ENCODE data around the gene ZSWIM7. TPM values are rescaled to one million over a fixed set of nuclear protein-coding genes. Genes with fewer than 3 reads are reported as not detected.

Gene ZSWIM7
- total RNA-seq, 1 experiment from 2014 or later: 11.9 TPM

DNA sequence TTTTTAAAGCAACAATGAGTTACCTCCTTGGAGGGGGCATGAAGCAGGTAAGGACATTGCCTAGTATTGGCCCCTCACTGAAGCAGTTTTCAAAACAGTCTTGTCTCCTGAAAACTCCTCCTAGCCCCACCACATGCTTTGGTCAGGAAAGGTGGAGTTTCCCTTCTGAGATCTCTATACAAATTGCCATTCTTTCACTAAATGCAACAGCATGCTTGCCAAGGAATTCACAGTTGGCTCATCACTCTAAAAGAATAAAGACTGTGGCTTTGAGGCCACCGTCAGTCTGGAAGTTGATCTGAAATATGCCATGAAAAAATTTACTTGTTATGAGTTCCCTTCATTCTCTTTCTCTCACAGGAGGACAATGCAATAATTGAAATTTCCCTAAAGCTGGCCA, 4.3 kb upstream of the ZSWIM7 start:
- CTCF ChIA-PET: no interaction called here
- TF ChIP-seq, protein P1, sequence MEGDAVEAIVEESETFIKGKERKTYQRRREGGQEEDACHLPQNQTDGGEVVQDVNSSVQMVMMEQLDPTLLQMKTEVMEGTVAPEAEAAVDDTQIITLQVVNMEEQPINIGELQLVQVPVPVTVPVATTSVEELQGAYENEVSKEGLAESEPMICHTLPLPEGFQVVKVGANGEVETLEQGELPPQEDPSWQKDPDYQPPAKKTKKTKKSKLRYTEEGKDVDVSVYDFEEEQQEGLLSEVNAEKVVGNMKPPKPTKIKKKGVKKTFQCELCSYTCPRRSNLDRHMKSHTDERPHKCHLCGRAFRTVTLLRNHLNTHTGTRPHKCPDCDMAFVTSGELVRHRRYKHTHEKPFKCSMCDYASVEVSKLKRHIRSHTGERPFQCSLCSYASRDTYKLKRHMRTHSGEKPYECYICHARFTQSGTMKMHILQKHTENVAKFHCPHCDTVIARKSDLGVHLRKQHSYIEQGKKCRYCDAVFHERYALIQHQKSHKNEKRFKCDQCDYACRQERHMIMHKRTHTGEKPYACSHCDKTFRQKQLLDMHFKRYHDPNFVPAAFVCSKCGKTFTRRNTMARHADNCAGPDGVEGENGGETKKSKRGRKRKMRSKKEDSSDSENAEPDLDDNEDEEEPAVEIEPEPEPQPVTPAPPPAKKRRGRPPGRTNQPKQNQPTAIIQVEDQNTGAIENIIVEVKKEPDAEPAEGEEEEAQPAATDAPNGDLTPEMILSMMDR (IDR thresholded peaks at IDR 0.05; ENCODE audit: unreplicated experiment): no peak
- Mint-ChIP-seq H3K4me3 (ENCODE audit: low read depth, unreplicated experiment) (no peak overlapping the region), H3K9me3 (ENCODE audit: low read depth, unreplicated experiment) (peaks cover 5% of the 10 kb centered on the region), H3K27me3 (ENCODE audit: unreplicated experiment) (no peaks in the 10 kb centered on the region), H3K36me3 (ENCODE audit: insufficient read depth, unreplicated experiment) (peaks cover 71% of the 10 kb centered on the region), H3K27ac (ENCODE audit: unreplicated experiment) (no peak overlapping the region), H3K4me1 (ENCODE audit: low read depth, unreplicated experiment) (peaks cover 27% of the 10 kb centered on the region)
- no peak for DNase-seq
- BruUV-seq (replicated peaks): no TSS peak
- intact Hi-C loops (cut with micrococcal nuclease; ENCODE audit: unreplicated experiment): no loop called here

DNA sequence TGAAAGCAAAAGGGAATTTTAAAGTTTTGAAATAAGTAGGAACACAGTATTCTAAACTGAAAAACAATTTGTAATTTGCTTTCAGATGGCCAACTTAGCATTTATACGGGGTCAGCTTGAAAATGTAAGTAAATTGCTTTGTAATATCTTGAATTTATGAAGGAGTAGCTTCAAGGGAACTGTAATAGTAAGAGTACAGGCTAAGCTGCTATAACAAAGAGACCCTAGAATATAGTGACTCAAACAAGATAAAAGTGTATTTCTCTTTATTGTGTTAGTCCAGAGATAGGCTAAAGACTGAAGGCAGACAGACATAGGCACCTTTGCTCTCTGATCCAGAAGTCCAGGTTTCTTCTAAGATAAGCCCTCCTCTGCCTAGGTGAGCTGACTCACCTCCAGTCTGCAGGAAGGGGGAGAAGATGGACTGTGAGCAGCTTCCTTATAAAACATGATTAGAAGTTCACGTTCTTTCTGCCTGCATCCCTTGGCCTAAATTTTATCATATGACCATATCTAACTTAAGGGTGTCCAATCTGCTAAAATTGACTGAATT, 3.3 kb upstream of the ZSWIM7 start:
- Mint-ChIP-seq H3K27ac (ENCODE audit: unreplicated experiment) (no peak overlapping the region), H3K9me3 (ENCODE audit: low read depth, unreplicated experiment) (peaks cover 5% of the 10 kb centered on the region), H3K36me3 (ENCODE audit: insufficient read depth, unreplicated experiment) (peaks cover 64% of the 10 kb centered on the region), H3K4me3 (ENCODE audit: low read depth, unreplicated experiment) (no peak overlapping the region), H3K27me3 (ENCODE audit: unreplicated experiment) (no peaks in the 10 kb centered on the region), H3K4me1 (ENCODE audit: low read depth, unreplicated experiment) (peaks cover 16% of the 10 kb centered on the region)
- no TSS peak for BruUV-seq (replicated peaks)
- TF ChIP-seq, protein P1 (IDR thresholded peaks at IDR 0.05; ENCODE audit: unreplicated experiment): no peak
- DNase-seq: no peak
- intact Hi-C loops (cut with micrococcal nuclease; ENCODE audit: unreplicated experiment): no loop called here
- CTCF ChIA-PET: no interaction called here

DNA sequence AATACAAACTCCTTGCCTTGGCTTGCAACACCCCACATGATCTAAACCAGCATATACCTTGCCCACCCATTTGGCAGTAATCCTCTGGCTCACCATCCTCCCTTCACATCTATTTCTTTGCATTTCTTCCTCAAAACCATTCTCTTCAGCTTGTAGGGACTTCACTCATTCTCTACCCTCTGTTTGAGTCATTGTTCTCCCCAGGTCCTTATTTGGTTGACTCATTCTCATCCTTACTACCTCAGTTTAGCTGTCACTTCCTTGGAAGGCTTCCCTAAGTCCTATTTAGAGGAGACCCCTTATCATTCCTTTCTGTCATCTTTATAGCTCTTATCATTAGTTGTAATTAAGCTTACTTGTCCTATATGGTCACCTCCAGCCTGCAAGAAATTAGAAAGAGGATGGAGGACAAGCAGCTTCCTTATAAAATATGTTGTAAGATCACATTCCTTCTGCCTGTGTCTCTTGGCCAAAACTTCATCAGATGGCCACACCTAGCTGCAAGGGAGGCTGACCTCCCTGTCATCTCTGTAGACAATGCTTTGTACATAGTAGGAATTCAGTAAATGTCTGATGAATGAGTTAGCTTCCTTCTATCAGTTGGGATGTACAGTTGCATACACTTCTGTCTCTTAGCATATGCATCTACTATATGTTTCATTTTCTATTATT, 1.9 kb upstream of the ZSWIM7 start:
- intact Hi-C loops (cut with micrococcal nuclease; ENCODE audit: unreplicated experiment): no loop called here
- Mint-ChIP-seq H3K27ac (ENCODE audit: unreplicated experiment) (peak overlapping the region; percentile 89), H3K27me3 (ENCODE audit: unreplicated experiment) (no peaks in the 10 kb centered on the region), H3K4me1 (ENCODE audit: low read depth, unreplicated experiment) (peaks cover 16% of the 10 kb centered on the region), H3K4me3 (ENCODE audit: low read depth, unreplicated experiment) (peak overlapping the region; percentile 76), H3K36me3 (ENCODE audit: insufficient read depth, unreplicated experiment) (peaks cover 65% of the 10 kb centered on the region), H3K9me3 (ENCODE audit: low read depth, unreplicated experiment) (peaks cover 5% of the 10 kb centered on the region)
- DNase-seq: no peak
- TF ChIP-seq, protein P1 (IDR thresholded peaks at IDR 0.05; ENCODE audit: unreplicated experiment): no peak
- CTCF ChIA-PET: no interaction called here
- no TSS peak for BruUV-seq (replicated peaks)

DNA sequence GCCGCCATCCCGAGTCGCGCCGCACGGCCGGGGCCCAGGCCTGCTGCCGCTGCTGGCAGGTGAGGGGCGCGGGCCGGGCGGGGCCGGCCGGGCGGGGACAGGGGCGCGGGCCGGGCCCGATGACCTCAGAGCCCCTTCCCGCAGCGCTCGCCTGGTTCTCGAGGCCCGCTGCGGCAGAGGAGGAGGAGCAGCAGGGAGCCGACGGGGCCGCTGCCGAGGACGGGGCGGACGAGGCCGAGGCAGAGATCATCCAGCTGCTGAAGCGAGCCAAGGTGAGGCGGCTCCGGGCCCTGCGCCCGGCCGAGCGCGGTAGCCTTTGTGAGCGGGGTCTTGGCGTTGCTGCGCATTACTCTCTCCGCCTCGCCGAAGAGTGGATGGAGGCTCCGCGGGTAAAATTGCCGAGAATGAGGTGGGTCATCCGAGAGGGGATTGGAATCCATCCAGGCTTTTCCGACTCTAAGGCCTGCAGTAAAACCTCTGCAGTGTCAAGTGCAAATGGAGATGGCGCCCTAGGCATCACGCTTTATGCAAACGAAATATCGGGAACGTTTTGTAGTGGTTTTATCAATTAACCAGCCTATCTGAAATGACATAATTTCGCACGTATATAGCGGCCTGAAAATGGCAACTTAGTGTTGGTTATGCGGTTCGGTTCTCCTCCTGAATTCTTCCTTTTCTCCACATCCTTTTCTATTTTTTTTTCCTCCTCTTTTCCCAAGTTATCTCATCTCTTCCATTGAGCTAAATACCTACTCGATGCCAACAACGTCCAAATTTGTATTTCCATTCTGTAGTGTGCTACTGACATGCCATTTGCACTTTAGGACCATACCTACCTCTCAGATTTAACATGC, 697 bp upstream of the ZSWIM7 start:
- TF ChIP-seq, protein P1 (IDR thresholded peaks at IDR 0.05; ENCODE audit: unreplicated experiment): no peak

More for the DNA sequence above, 697 bp upstream of the ZSWIM7 start:
- CTCF ChIA-PET: interaction anchor here (1.2 to 4.0 kb wide), 3 partner anchors 34 to 55 kb away, joined by 4 to 34 read pairs (median 4); partner anchors contain the start of gene ADORA2B
- no TSS peak for BruUV-seq (replicated peaks)
- peak overlapping the region; percentile 89 for H3K27ac Mint-ChIP-seq (ENCODE audit: unreplicated experiment)
- intact Hi-C loops (cut with micrococcal nuclease; ENCODE audit: unreplicated experiment): loop anchor here (2.0 kb wide), 1 partner anchor 171 kb away; no protein-coding TSS in a partner anchor
- peaks cover 58% of the 10 kb centered on the region for H3K36me3 Mint-ChIP-seq (ENCODE audit: insufficient read depth, unreplicated experiment)
- H3K4me1 Mint-ChIP-seq (ENCODE audit: low read depth, unreplicated experiment): peaks cover 16% of the 10 kb centered on the region
- H3K27me3 Mint-ChIP-seq (ENCODE audit: unreplicated experiment): no peaks in the 10 kb centered on the region
- peak overlapping the region; percentile 76 for H3K4me3 Mint-ChIP-seq (ENCODE audit: low read depth, unreplicated experiment)
- DNase-seq: no peak
- H3K9me3 Mint-ChIP-seq (ENCODE audit: low read depth, unreplicated experiment): peaks cover 5% of the 10 kb centered on the region
